GM18520 (cell line): Measurements from ENCODE around the gene YRDC.
"Not testable (repeated sequence)": the region's sequence is repeated elsewhere in the genome, so short reads cannot be mapped to it uniquely, and the experiment has no call there.

ENCODE experiments used
- ATAC-seq: cut with Tn5 transposase; IDR thresholded peaks from one replicate; pipeline ENCODE4 v1.9.1; 2021; ENCODE audit not compliant: unreplicated experiment

YRDC gene

GRCh38 chr1:37776946-37777516 is 31.0 kb downstream of the YRDC start:
- ATAC-seq: no peak

GRCh38 chr1:37771440-37771839 is 36.6 kb downstream of the YRDC start:
- ATAC-seq: not testable (repeated sequence)

GRCh38 chr1:37767488-37767887 is 40.5 kb downstream of the YRDC start:
- no peak for ATAC-seq

GRCh38 chr1:37765916-37766664 is 41.9 kb downstream of the YRDC start:
- no peak for ATAC-seq

GRCh38 chr1:37764888-37765441 is 43.0 kb downstream of the YRDC start, which contains the start of gene EPHA10:
Gene EPHA10 (minus strand): TSS chr1:37765120. CDS start chr1:37765066, 54 bp downstream.
- ATAC-seq: no peak

- no peak for ATAC-seq
These were observed 43.6 kb downstream of the YRDC start for GRCh38 chr1:37764414-37764825.

- ATAC-seq: no peak
These were observed 44.1 kb downstream of the YRDC start for GRCh38 chr1:37763791-37764413.

- ATAC-seq: no peak
These were observed 45.5 kb downstream of the YRDC start for GRCh38 chr1:37762516-37762915.

GRCh38 chr1:37761416-37762095 is 46.5 kb downstream of the YRDC start:
- ATAC-seq: no peak

- no peak for ATAC-seq
These were observed 48.6 kb downstream of the YRDC start for GRCh38 chr1:37759451-37759850.

GRCh38 chr1:37755951-37756560 is 52.0 kb downstream of the YRDC start:
- ATAC-seq: no peak

GRCh38 chr1:37755290-37755689 is 52.7 kb downstream of the YRDC start:
- ATAC-seq: no peak

GRCh38 chr1:37753473-37754321 is 54.3 kb downstream of the YRDC start:
- ATAC-seq: no peak
